ENCODE measurements around the gene GAL3ST3.
"Not testable (repeated sequence)": the region's sequence is repeated elsewhere in the genome, so short reads cannot be mapped to it uniquely, and the experiment has no call there.

The GAL3ST3 gene

DNA sequence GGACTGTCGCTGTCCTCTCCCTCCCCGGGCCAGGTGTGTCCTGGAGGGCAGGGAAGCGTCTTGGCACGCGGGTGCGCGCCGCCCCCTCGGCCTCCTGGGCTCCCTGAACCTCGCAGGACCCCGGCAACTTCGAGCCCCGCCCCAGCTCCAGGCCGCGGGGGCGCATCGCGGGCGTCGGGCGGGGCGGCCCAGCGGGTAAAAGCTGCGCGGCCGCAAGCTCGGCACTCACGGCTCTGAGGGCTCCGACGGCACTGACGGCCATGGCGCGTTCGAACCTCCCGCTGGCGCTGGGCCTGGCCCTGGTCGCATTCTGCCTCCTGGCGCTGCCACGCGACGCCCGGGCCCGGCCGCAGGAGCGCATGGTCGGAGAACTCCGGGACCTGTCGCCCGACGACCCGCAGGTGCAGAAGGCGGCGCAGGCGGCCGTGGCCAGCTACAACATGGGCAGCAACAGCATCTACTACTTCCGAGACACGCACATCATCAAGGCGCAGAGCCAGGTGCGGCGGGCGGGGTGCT, 37.1 kb downstream of the GAL3ST3 start, which contains the start of gene CST6:
CST6 (plus strand) TSS at position 224 of the 519 bp plus-strand sequence; CDS start at position 261, 37 bp downstream.
- no peak for DNase-seq

DNA sequence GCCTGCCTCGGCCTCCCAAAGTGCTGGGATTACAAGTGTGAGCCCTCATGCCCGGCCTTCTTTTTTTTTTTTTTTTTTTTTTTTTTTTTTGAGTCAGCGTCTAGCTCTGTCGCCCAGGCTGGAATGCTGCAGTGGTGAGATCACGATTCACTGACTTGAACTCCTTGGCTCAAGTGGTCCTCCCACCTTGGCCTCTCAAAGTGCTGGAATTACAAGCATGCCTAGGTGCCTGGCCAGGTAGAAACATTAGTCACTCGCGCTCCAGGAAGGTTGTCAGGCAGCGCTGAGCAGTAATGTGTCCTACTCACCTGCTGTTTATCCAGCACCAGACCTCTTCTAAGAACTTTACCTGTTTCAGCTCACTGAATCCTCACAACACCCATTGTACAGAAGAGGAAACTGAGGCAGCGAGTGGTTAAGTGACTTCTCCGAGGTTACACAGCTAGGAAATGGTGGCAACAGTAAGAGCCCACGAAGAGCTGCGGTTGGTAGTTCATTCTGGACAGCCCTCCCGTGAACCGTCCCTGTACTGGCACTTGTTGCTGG, 37.6 kb downstream of the GAL3ST3 start:
- DNase-seq, result no peak

DNA sequence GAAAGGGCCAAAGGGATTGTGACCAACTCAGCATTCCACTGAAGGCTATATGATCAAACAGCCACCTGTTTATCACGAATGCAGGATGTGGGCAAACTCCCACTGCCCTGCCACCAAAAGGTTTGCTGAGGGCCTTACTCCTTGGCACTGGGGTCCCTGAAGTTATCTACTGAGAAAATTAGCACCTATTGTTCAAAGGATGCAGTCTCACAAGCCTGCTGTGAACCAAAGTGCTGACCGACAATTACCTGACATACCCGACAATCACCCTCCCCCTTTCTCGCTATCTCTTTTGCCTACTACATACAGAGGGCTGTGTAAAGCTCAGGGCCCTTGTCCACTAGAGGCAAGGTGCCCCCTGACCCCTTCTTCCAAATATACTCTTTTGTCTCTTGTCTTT, 38.9 kb downstream of the GAL3ST3 start:
- not testable (repeated sequence) for DNase-seq

DNA sequence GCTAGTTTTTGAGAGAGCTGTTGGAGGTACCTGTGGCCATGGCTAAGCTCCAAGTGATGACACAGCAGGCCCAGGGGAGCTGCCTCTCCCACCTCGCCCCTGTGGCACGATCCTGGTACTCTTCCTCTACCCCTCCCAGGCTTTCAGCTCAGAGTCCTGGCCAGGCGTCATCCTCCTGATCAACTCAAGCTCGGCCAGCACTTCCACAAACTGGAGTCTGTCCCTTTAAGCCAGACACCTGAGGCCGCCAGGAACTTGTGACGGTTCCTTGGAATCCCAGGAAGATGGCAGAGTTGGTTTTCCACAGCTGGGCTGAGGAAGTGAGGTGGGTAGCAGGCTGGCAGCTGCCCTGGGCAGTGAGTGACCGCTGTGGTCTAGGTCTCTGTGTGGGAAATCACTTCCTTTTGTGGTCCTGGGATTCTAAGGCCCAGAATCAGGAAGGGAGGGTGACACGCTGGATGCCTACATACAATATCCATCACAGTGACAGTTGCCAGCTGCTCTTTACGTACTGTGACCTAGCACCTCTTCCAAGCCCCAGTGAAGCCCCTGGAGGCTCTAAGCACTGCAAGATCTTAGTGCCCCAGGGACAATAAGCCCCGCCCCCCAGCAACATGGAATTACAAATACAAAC, 40.4 kb downstream of the GAL3ST3 start:
- DNase-seq, result no peak

DNA sequence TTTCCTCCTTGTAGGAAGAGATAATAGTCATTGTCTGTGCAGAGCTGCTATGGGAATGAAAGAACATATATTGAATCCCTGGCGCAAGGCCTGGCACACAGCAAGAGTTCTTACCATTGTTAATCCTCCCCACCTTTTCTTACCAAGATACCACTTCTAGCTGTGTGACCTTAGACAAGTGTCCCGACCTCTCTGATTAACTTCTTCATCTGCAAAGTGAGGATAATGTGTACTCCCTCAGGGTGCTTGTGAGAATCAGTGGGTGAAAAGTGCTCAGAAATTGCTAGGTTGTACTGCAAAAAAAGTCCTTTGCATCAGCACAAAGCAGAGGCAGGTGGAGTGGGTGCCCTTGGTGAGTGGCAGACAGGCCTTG, 40.9 kb downstream of the GAL3ST3 start:
- no peak for DNase-seq

DNA sequence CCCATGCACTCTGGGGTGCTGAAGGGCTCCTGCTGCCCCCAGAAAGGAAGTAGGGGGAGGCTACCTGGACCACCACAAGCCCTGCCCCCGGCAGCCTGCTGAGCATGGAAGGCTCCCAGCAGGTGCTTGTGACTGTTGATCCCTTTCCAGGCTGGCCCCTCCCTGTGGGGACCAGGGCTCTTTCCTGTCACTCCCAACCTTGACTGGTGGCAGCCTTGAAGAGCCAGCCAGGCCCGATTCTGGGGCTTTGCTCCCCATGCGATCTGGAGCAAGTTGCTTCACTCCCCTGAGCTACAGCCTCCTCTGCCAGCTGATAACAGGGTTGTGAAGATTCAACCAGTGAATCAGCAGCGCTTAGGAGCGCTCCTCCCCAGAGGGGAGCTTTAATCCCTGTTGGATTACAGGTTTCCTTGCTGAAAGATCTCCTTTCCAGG, 41.7 kb downstream of the GAL3ST3 start:
- no peak for DNase-seq

DNA sequence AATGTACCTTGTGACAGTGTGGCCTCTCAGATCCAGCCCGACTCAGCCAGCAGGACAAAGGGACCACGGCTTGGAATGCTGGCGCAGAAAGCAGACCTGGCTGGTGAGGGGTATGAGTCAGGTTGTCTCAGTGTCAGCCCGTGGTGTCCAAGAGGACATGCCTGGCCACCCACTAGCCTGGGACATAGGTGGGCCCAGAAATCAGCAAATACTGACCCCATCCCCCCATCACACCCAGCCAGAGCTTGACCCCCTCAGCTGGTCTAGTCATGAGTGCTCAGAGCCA, 42.1 kb downstream of the GAL3ST3 start:
- no peak for DNase-seq

DNA sequence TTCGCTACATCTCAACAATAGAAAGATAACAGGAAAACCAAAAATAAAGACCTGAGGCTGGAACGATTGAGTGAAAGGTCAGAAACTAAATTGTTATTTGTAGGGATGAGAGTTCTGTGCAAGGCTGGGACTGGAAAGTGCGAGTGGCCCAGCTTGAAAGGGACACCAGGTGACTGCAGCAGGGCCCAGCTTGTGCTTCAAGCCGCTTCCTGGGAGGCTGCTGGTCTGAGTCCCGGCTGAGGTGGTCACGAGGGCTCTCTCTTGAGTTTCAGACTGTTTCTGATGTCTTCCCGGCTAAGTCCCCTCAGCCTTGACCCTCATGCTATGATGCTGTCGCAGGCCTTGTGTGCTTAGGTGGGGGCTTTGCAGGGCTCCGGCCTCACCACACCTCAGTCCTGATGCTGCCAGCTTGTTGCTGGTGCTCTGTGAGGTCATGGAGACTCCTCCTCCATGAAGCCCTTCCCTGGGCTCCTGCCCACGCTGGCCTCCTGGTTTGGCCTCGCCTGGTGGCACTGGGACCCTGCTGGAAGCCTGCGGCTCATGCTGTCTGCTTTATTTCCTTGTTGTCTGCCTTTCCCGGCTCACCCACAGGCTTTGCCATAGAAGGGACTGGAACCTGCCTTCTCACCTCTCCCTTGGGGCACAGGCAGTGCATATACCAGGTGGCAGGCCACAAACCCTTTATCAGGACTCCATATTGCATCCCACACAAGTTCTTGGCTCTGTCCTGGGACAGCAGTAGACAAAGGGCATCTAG, 42.6 kb downstream of the GAL3ST3 start:
- no peak for DNase-seq

DNA sequence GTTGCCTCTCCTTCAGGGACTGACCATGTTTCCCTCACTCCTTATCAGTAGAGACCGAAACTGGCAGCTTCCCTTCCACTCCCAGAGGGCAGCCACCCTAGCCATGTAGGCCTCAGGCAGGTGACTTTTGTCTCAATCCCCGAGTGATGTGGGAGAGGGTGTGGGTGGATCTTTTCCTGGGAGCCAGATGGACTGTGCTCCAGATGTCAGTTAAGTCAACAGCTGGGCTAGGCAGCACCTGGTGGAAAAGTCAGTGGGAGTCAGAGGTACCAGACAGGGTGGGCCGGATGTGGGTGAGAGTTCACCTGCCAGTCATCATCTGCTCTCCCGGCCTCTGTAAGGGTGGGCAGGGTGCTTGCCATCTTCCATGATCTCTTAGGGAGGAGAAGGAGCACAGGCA, 44.8 kb downstream of the GAL3ST3 start:
- DNase-seq, result no peak

DNA sequence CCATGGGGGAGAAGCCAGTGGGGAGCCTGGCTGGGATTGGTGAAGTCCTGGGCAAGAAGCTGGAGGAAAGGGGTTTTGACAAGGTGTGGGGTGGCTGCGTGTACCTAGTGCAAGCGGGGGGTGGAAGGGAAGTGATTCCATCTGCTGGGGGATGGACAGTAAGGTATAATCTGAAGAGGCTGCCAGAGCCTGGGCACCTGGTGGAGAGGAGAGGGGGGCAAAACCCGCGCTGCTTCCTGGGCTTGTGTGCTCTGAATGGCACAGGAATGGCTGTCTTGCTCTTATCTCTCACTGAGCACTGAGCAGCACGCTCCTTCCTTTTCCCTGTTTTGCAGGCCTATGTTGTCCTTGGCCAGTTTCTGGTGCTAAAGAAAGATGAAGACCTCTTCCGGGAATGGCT, 45.7 kb downstream of the GAL3ST3 start:
- DNase-seq, result no peak

DNA sequence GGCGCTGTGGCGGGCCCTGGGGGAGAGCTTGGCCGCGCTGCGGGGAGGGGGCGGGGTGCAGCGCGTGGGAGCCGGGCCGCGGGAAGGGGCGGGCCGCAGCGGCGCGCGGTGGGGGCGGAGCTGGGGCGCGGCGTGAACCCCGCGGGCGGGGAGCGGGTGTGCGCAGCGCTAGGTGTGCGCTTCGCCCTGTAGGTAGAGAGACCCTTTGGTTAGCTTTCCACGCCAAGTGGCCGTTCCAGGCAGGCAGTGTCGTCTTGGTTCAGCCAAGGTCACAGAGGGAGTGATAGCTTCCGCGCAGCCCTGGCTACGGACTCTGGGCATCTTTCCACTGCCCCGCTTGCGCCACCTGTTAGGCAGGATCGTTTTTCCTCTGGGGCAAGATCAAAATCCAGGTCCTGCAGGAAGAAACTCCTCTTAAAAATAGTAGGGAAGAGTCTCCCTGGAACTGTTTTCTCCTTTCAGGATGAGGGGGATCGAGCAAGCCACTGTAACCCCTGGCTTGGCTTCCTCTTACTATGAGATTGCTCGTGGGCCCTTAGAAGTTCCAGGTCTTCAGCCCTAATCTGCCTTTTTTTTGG, 46.2 kb downstream of the GAL3ST3 start:
- no peak for DNase-seq

DNA sequence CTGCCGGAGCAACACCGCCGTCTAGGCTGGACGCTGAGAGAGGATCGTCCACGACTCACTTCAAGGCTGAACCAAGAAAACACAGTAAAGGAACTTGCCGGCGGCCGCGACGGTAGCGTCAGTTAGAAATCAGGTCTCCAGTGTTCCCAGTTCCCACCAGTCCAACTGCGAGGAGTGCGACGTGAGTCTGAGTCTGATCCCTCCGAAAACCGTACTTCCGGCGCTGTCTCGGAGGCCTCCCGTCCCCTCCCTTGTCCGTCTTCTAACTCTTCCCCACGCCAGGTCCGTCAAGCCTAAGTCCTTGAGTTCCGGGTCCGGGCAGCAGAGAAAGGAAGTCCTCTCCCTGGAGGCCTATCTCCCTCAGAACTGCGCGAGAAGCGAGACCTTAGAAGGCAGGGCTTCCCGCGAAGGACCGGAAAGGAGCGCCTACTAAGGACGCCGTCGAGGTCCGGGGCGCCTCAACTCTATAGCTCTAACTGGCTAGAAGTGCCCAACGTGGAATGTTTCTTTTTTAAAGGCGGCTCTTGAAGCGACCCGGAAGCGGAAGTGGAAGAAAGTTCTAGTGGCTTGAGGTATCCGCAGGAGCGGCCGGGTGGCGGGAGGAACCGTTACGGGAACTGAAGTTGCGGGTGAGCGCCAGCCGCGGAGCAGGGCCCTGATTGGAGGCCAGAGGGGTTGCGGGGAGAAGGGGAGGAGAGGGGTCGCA, 46.9 kb downstream of the GAL3ST3 start, which contains the start of the genes BANF1 and EIF1AD:
BANF1 (plus strand) TSS at position 562 of the 706 bp plus-strand sequence. CDS start 748 bp downstream, outside the sequence.
EIF1AD (minus strand) TSS at position 216 of the 706 bp plus-strand sequence. CDS start 1,768 bp downstream, outside the sequence.
- DNase-seq, result peak; percentile 94

DNA sequence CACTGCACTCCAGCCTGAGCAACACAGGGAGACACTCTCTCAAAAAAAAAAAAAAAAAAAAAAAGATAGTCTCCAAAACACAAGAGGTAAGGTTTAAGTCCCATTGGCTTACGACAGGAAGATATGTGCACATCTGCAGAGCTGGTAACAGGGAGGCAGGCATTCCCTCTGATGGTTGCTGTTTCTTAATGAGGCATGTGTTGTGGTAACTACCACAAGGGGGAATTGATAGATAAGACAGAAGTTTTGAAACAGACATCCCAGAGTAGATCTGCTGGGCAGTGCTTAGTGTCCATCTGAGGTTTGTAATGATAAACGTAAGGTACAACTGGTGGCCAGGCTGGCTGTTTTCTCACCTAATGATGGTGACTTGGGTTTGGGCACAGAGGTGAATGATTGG, 51.7 kb downstream of the GAL3ST3 start:
- DNase-seq, result no peak

DNA sequence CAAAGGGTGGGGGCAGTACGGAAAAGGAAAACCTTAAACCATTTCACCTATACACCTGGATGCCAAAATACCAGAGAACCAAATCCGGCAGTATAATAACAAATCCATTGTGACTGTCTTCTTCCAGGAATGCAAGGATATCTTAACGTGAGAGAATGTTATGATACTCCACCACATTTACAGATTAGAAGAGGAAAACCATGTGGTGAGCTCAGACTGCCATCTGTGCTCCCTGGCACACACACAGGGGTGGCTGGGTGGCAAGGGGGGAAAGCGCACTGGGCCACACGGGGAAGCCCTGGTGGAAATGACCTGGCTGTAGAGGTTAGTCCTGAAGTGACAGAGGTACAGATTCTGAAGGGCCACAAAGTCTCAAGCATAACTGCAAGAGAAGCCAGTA, 56.9 kb downstream of the GAL3ST3 start:
- no peak for DNase-seq
